GM18867 (cell line): Measurements from ENCODE around the gene SAMD11.
A peak's percentile ranks its signal among the peaks of the same experiment; 100 is the strongest.
"Not testable (repeated sequence)": the region's sequence is repeated elsewhere in the genome, so short reads cannot be mapped to it uniquely, and the experiment has no call there.

Experiments
- ATAC-seq: cut with Tn5 transposase; IDR thresholded peaks from one replicate; pipeline ENCODE4 v1.9.1; 2021; ENCODE audit warnings: mild to moderate bottlenecking, moderate library complexity; ENCODE audit not compliant: unreplicated experiment

Gene SAMD11

GRCh38 chr1:944341-945325 lies 20.9 kb downstream of the SAMD11 start:
- no peak for ATAC-seq

- no peak for ATAC-seq
These were observed 22.2 kb downstream of the SAMD11 start for GRCh38 chr1:945688-946556.

- not testable (repeated sequence) for ATAC-seq
These were observed 23.1 kb downstream of the SAMD11 start for GRCh38 chr1:946811-947210.

GRCh38 chr1:947958-948357 lies 24.2 kb downstream of the SAMD11 start:
- no peak for ATAC-seq

- no peak for ATAC-seq
These were observed 26.5 kb downstream of the SAMD11 start for GRCh38 chr1:950268-950667.

GRCh38 chr1:950881-951280 lies 27.2 kb downstream of the SAMD11 start:
- no peak for ATAC-seq

GRCh38 chr1:951364-951763 lies 27.6 kb downstream of the SAMD11 start:
- ATAC-seq, result no peak

GRCh38 chr1:952201-952600 lies 28.5 kb downstream of the SAMD11 start:
- ATAC-seq, result no peak

GRCh38 chr1:952603-953002 lies 28.9 kb downstream of the SAMD11 start:
- no peak for ATAC-seq

GRCh38 chr1:953524-954320 lies 30.0 kb downstream of the SAMD11 start:
- no peak for ATAC-seq

GRCh38 chr1:954927-955326 lies 31.2 kb downstream of the SAMD11 start:
- ATAC-seq, result no peak

- ATAC-seq, result no peak
These were observed 31.8 kb downstream of the SAMD11 start for GRCh38 chr1:955474-955873.

- no peak for ATAC-seq
These were observed 32.9 kb downstream of the SAMD11 start for GRCh38 chr1:956636-957035.

- peak; percentile 67 for ATAC-seq
These were observed 35.4 kb downstream of the SAMD11 start, which contains the start of gene NOC2L for GRCh38 chr1:958823-959730. Gene NOC2L (minus strand): TSS chr1:959256. CDS start chr1:959240, 16 bp downstream.

GRCh38 chr1:959731-960362 lies 36.1 kb downstream of the SAMD11 start:
- ATAC-seq, result no peak

GRCh38 chr1:960363-961131 lies 36.8 kb downstream of the SAMD11 start, which contains the start of gene KLHL17:
Gene KLHL17 (plus strand): TSS chr1:960584. CDS start chr1:960694, 110 bp downstream.
- ATAC-seq, result peak; percentile 42

GRCh38 chr1:961132-961669 lies 37.5 kb downstream of the SAMD11 start:
- ATAC-seq, result no peak
